ACHN (cell line): ENCODE results near the gene COL23A1.

Experiments used
- DNase-seq: peaks from one replicate; pipeline ENCODE4 v3.0.0-alpha.2; 2015
- in situ Hi-C: cut with HindIII; loops from 2 replicates; pipeline ENCODE4 v1.10.0; 2017; ENCODE audit warnings: low sequenced_read_pairs, low pct_ligation_motif_present, low pct_unique_long_range_greater_than_20kb

COL23A1 gene

DNA sequence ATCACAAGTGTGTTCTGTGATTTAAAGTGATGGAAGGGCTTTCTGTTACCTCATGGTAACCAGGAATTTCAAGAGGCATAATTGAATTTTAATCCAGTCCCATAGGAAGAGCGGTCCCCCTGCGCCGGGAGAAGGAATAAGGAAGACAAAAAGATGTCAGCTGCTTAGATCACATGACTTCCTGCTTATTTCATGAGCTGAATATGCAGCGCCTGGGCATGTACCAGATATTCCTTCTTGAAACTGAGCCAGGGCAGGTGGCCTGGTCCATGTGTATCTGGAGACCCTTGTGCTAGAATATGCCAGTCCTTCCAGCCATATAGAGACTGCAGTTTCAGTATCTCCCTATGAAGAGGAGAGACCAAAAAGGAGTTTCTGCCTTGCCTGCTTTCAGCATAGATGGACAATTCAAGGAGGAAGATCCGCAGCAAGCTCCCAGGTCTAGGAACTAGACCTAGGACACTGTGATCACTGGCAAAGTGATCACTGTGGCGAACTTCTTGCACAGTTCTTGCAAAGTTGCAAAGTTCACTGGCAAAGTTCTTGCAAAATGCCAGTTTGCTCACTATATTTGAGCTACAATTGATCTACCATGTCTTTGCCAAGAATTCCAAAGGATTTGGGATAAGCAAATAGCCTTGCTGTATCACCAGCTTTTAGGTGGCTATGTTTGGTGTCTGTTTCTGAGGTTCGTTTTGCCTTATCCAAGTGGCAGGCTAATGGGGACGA is 254.7 kb downstream of the COL23A1 start:
- in situ Hi-C loops, result no loop called here
- DNase-seq, result no peak

GRCh38 chr5:178334861-178335260 is 255.3 kb downstream of the COL23A1 start:
- no peak for DNase-seq
- in situ Hi-C loops, result no loop called here

GRCh38 chr5:178333821-178334481 is 256.2 kb downstream of the COL23A1 start:
- in situ Hi-C loops, result no loop called here
- DNase-seq, result no peak

DNA sequence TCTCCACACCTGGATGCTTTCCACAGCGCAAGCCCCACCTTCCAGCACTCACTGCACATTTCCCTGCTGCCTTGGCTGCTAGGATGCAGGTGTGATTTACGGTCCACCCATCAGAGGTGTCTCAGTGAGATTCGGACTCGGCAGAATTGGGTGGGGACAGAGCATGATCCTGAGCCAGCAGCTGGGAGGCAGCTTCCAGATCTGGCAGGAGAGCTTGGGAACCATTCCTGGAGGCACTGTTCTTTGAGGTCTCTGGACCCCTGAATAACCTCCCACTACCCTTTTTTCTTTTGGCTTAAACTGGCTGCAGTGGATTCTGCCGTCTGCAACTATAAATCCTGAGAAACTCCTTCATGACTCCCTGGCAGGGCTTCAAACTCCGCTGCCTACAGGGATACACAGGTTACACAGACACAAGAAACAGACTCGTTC is 258.0 kb downstream of the COL23A1 start:
- DNase-seq, result no peak
- in situ Hi-C loops, result no loop called here

GRCh38 chr5:178331491-178331996 is 258.6 kb downstream of the COL23A1 start:
- in situ Hi-C loops, result no loop called here
- DNase-seq, result no peak

DNA sequence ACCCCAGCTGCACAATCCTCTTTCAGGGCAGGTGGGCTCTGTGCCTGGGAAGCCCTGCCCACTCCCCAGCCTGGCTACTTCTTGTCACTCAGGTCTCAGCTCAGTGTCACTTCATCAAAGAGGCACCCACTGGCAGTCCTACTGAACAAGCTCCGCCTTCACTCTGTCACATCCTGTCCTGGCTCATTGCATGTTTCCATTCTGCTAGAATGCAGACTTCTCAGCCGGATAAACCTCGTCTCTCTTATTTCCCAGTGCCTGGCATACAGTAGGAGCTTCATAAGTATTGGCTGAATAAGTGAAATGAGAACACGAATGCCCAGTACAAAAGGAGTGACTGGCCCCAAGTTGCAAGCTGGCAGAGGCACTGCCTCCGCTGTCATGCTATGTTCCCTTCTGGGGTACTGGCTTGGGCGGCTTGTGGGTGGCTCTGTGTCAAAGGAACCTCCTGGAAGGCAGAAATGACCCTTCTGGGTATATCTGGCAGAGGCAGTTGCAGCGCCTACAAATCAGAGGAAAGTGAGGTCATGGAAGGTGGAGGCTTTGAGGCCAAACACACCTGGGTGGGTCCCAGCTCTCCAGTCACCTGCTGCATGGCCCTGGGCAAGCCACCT is 259.3 kb downstream of the COL23A1 start:
- in situ Hi-C loops, result no loop called here
- no peak for DNase-seq

DNA sequence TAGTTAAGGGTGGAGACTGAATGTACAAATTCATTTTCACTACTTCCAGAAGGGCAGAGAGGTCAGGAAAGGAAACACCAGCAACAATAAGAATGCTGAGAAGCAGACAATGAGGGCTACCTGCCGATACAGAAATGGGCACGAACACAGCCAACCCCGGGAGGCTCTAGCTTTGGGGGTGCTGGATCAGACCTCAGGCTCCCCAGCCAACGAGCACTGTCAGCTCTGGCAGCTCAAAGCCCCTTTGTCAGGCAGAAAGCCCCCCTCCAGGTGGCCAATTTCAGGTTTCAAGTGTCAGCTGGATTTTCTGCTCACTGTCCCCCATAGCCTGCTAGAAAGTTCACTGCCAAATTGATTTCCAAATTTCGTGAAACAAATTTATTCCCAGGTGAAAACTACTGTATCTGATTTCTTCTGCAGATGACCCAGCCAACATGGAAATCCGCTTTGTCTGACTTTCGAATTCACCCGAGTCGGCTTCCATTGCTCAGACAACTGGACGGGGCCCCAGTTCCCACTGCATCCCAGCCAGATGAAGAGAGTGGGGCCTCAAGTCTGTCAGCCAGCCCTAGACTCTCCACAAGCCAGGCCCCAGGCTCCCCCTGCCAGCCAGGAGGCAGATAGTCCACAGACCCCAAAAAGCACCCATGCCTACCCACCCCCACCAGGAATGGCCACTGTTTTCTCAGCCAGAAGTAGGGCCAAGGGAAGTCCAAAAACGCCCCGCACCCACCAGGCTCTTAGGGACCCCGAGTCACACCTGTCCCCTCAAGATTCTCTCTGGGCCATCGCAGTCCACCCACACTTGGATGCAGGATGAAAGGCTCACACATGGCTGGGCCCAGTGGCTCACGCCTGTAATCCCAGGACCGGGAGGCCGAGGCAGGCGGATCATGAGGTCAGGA is 261.1 kb downstream of the COL23A1 start:
- DNase-seq, result no peak
- in situ Hi-C loops, result no loop called here

- in situ Hi-C loops, result no loop called here
- no peak for DNase-seq
These were observed 262.1 kb downstream of the COL23A1 start for GRCh38 chr5:178327931-178328711.

- no peak for DNase-seq
- in situ Hi-C loops, result no loop called here
These were observed 262.7 kb downstream of the COL23A1 start for GRCh38 chr5:178327446-178327845.

DNA sequence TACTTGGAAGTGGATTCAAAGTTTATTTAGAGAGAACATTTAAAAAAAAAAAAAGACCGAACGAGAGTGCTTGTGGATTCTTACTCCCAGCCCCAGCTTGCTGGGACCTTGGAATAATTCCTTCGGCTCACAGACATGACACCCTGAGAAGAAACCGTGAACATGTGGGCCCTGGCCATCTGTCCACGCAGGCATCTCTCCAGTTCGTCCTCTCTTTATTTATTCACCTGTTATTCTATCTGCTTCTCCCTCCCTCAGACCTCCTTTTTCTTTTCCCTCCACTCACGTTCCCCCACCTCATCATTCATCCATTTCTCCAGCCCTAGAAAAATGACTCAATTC is 263.8 kb downstream of the COL23A1 start:
- in situ Hi-C loops, result no loop called here
- DNase-seq, result no peak

- no peak for DNase-seq
- in situ Hi-C loops, result no loop called here
These were observed 264.4 kb downstream of the COL23A1 start for GRCh38 chr5:178325679-178326373.

GRCh38 chr5:178325311-178325678 is 264.9 kb downstream of the COL23A1 start:
- in situ Hi-C loops, result no loop called here
- DNase-seq, result no peak

DNA sequence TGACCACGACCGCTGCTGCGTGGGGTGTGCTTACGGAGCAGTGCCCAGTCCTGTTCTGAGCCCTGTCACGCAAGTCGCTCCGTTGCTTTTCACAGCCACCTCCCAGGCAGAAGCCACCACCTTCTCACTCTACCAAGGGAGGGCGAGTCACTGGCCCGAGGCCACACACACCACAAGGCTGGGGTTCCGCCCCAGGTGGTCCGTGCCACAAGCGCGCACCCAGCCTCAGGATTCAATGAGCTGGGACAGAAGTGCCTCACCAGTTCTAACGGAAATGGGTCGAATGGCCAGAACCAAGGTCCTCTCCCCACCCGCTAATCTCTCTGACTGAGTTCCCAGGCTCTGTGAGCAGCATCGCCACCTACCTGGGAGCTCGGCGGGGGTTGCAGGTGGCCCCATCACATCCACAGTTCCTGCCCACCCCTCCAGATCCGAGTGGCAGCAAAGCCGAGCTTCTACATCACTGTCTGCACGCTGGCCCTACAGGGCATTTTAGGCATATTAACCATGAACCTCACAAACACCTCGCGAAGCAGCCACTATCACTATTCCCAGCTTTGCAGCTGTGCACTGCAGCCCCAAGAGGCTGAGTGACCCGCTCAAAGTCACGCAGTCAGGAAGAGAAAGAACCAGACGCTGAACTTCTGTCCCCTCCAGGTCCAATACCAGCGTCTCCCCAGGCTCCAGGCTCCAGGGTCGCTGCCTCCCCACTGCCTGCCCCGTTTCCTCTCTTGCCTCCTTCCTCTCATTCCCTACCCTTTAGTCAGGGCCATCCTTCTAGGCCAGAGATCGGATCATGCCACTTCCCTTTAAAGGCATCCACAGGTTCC is 265.5 kb downstream of the COL23A1 start:
- in situ Hi-C loops, result no loop called here
- no peak for DNase-seq

- in situ Hi-C loops, result no loop called here
- DNase-seq, result no peak
These were observed 266.2 kb downstream of the COL23A1 start for GRCh38 chr5:178323961-178324360.

DNA sequence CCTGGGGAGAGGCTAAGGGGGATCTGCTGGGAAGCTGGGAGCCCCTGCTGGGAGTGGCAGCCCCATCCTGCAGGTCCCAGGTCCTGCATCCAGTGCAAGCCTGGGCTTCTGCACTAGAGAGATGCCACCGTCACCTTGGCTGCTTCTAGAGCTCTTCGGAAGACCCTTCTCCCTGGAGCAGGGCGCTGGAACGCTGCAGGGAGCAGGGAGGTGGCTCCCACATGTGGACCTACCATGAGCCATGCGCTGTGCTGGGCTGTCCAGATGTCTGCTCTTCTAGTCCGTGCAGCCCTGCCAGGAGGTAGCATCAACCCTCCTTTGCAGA is 266.7 kb downstream of the COL23A1 start:
- in situ Hi-C loops, result no loop called here
- no peak for DNase-seq

GRCh38 chr5:178322736-178323540 is 267.3 kb downstream of the COL23A1 start:
- no peak for DNase-seq
- in situ Hi-C loops, result no loop called here
